ENCODE results near the gene NACC2. TPM values are rescaled to one million over a fixed set of nuclear protein-coding genes. Genes with fewer than 3 reads are reported as not detected.
A peak's percentile ranks its signal among the peaks of the same experiment; 100 is the strongest.

The NACC2 gene
- total and polyA plus RNA-seq, 10 donors, result 2.1 to 34.9 (median 23.7) TPM

GRCh38 chr9:136010615-136011361, 84.3 kb downstream of the NACC2 start:
- Histone ChIP-seq H3K27me3 (replicated peaks in 1 of 7) (no peaks in the 10 kb centered on the region), H3K9me3 (no peaks in the 10 kb centered on the region), H3K4me1 (peaks cover 5 to 95% (median 46%) of the 10 kb centered on the region in 6 donors), H3K27ac (peak overlapping the region; percentile 13 to 89 (median 80)), H3K36me3 (peaks cover 0 to 84% (median 13%) of the 10 kb centered on the region in 6 donors), H3K4me3 (peak overlapping the region in 1 of 8 donors; percentile 19)
- intact Hi-C loops (cut with DNase I; ENCODE audit: low total_unique reads), result no loop called here
- TF ChIP-seq POLR2A (IDR thresholded peaks at IDR 0.05) (no peak), CTCF (IDR thresholded peaks at IDR 0.05 in 8 of 11, conservative IDR thresholded peaks at IDR 0.05 in 3 of 11) (no peak), POLR2AphosphoS5 (IDR thresholded peaks at IDR 0.05) (peak; percentile 72 to 83 (median 81))
- DNase-seq, result peak; percentile 76
- 59 to 74% (median 65%) methylated on average over 28 of the region's 28 CpGs for WGBS, 5 donors

- Histone ChIP-seq H3K36me3 (peaks cover 0 to 78% (median 12%) of the 10 kb centered on the region in 6 donors), H3K4me1 (peaks cover 5 to 95% (median 47%) of the 10 kb centered on the region in 6 donors), H3K4me3 (no peak overlapping the region), H3K9me3 (no peaks in the 10 kb centered on the region), H3K27ac (peak overlapping the region; percentile 13 to 89 (median 80)), H3K27me3 (replicated peaks in 1 of 7) (no peaks in the 10 kb centered on the region)
- DNase-seq, result peak; percentile 73
- WGBS, 5 donors, result 77 to 91% (median 87%) methylated on average over 17 of the region's 17 CpGs
- intact Hi-C loops (cut with DNase I; ENCODE audit: low total_unique reads), result no loop called here
- TF ChIP-seq POLR2A (IDR thresholded peaks at IDR 0.05) (no peak), POLR2AphosphoS5 (IDR thresholded peaks at IDR 0.05) (no peak), CTCF (IDR thresholded peaks at IDR 0.05 in 8 of 11, conservative IDR thresholded peaks at IDR 0.05 in 3 of 11) (no peak)
Measured at GRCh38 chr9:136010176-136010575, 84.9 kb downstream of the NACC2 start.

GRCh38 chr9:136009516-136009915, 85.6 kb downstream of the NACC2 start:
- peaks cover 5 to 95% (median 46%) of the 10 kb centered on the region in 6 donors for H3K4me1 ChIP-seq
- peak overlapping the region in 5 of 8 donors; percentile 69 to 87 (median 80) for H3K27ac ChIP-seq
- TF ChIP-seq POLR2AphosphoS5 (IDR thresholded peaks at IDR 0.05) (peak in 1 of 3 donors; percentile 5), CTCF (IDR thresholded peaks at IDR 0.05 in 8 of 11, conservative IDR thresholded peaks at IDR 0.05 in 3 of 11) (no peak)
- intact Hi-C loops (cut with DNase I; ENCODE audit: low total_unique reads), result no loop called here
- H3K27me3 ChIP-seq (replicated peaks in 1 of 7), result no peaks in the 10 kb centered on the region
- H3K4me3 ChIP-seq, result no peak overlapping the region
- WGBS, 5 donors, result 86 to 94% (median 88%) methylated on average over 9 to 16 of the region's 16 CpGs
- peaks cover 0 to 71% (median 11%) of the 10 kb centered on the region in 6 donors for H3K36me3 ChIP-seq
- DNase-seq, result peak; percentile 56
- H3K9me3 ChIP-seq, result no peaks in the 10 kb centered on the region

- Histone ChIP-seq H3K27ac (peak overlapping the region in 6 of 8 donors; percentile 9 to 87 (median 71)), H3K36me3 (peaks cover 0 to 62% (median 11%) of the 10 kb centered on the region in 6 donors), H3K9me3 (no peaks in the 10 kb centered on the region), H3K27me3 (replicated peaks in 1 of 7) (no peaks in the 10 kb centered on the region), H3K4me3 (no peak overlapping the region), H3K4me1 (peaks cover 5 to 94% (median 47%) of the 10 kb centered on the region in 6 donors)
- intact Hi-C loops (cut with DNase I; ENCODE audit: low total_unique reads), result no loop called here
- TF ChIP-seq POLR2AphosphoS5 (IDR thresholded peaks at IDR 0.05) (no peak), CTCF (IDR thresholded peaks at IDR 0.05 in 8 of 11, conservative IDR thresholded peaks at IDR 0.05 in 3 of 11) (no peak), POLR2A (IDR thresholded peaks at IDR 0.05) (no peak)
- no peak for DNase-seq
- 76 to 87% (median 85%) methylated on average over 21 of the region's 21 CpGs for WGBS, 5 donors
Measured at GRCh38 chr9:136008693-136008997, 86.4 kb downstream of the NACC2 start.
